Stomach smooth muscle (tissue), 2 donors: ENCODE results near the gene HSPD1.

Experiments
- H3K27ac ChIP-seq: one replicate; pipeline ENCODE4 v1.7.0; 2013; ENCODE audit warnings: mild to moderate bottlenecking, low read length, inconsistent platforms
- H3K27me3 ChIP-seq, 2 donors: one replicate each; pipeline ENCODE4 v1.7.0; 2013; ENCODE audit warnings: low read length in 2 of 2; ENCODE audit not compliant: insufficient read depth in 2 of 2, control insufficient read depth in 1 of 2
- H3K36me3 ChIP-seq, 2 donors: one replicate each; pipeline ENCODE4 v1.7.0; 2013; ENCODE audit warnings: low read length in 2 of 2; ENCODE audit not compliant: control insufficient read depth in 2 of 2, insufficient read depth in 2 of 2
- H3K4me1 ChIP-seq: one replicate; pipeline ENCODE4 v1.7.0; 2013; ENCODE audit warnings: low read length; ENCODE audit not compliant: control insufficient read depth, insufficient read depth
- H3K4me3 ChIP-seq, 2 donors: one replicate each; pipeline ENCODE4 v1.7.0; 2013; ENCODE audit warnings: low read length in 2 of 2
- H3K9ac ChIP-seq, 2 donors: one replicate each; pipeline ENCODE4 v1.7.0; 2013; ENCODE audit warnings: low read length in 2 of 2, mild to moderate bottlenecking in 1 of 2
- H3K9me3 ChIP-seq, 2 donors: one replicate each; pipeline ENCODE4 v1.7.0; 2013; ENCODE audit warnings: low read length in 2 of 2; ENCODE audit not compliant: control insufficient read depth in 2 of 2
- donor health status: healthy.
- donor health status: Pancreatic carcinoma.

HSPD1 gene

GRCh38 chr2:197499594-197500502 is at the start of gene HSPD1, which contains the start of gene HSPE1:
Gene HSPD1, minus strand, starts transcription at chr2:197499840. Its CDS starts 992 bp downstream, at chr2:197498848.
Gene HSPE1, plus strand, starts transcription at chr2:197500379. Its CDS starts 58 bp downstream, at chr2:197500437.
- peak within 1 kb of the TSS; percentile 90 to 91 for H3K9ac ChIP-seq
- H3K4me1 ChIP-seq, result peaks cover 19% of the 10 kb centered on the region
- H3K4me3 ChIP-seq, result peak within 1 kb of the TSS; percentile 88 to 94
- peaks cover 21 to 33% of the 10 kb centered on the region in 2 donors for H3K36me3 ChIP-seq
- H3K27me3 ChIP-seq, result no peaks in the 10 kb centered on the region
- peak within 1 kb of the TSS; percentile 87 for H3K27ac ChIP-seq
- H3K9me3 ChIP-seq, result no peaks in the 10 kb centered on the region

- Histone ChIP-seq H3K9me3 (no peaks in the 10 kb centered on the region), H3K4me1 (no peaks in the 10 kb centered on the region), H3K36me3 (peaks cover 12 to 36% of the 10 kb centered on the region in 2 donors), H3K4me3 (no peak overlapping the region), H3K9ac (no peak overlapping the region), H3K27me3 (no peaks in the 10 kb centered on the region), H3K27ac (no peak overlapping the region)
Measured at GRCh38 chr2:197548582-197548981, 48.9 kb upstream of the HSPD1 start.

- Histone ChIP-seq H3K36me3 (peaks cover 14 to 37% of the 10 kb centered on the region in 2 donors), H3K27me3 (no peaks in the 10 kb centered on the region), H3K27ac (no peak overlapping the region)
Measured at GRCh38 chr2:197547163-197547900, 47.7 kb upstream of the HSPD1 start.

GRCh38 chr2:197543206-197543605 is 43.6 kb upstream of the HSPD1 start:
- peaks cover 10 to 25% of the 10 kb centered on the region in 2 donors for H3K36me3 ChIP-seq

More at GRCh38 chr2:197547163-197547900, 47.7 kb upstream of the HSPD1 start:
- no peak overlapping the region for H3K9ac ChIP-seq
- H3K4me1 ChIP-seq, result no peaks in the 10 kb centered on the region
- no peaks in the 10 kb centered on the region for H3K9me3 ChIP-seq
- no peak overlapping the region for H3K4me3 ChIP-seq

GRCh38 chr2:197539734-197540133 is 40.1 kb upstream of the HSPD1 start:
- Histone ChIP-seq H3K36me3 (peaks cover 14 to 23% of the 10 kb centered on the region in 2 donors), H3K9me3 (no peaks in the 10 kb centered on the region), H3K27me3 (no peaks in the 10 kb centered on the region), H3K27ac (no peak overlapping the region), H3K4me1 (no peaks in the 10 kb centered on the region), H3K4me3 (no peak overlapping the region), H3K9ac (no peak overlapping the region)

More at GRCh38 chr2:197543206-197543605, 43.6 kb upstream of the HSPD1 start:
- H3K27ac ChIP-seq, result no peak overlapping the region
- no peaks in the 10 kb centered on the region for H3K27me3 ChIP-seq
- H3K4me1 ChIP-seq, result no peaks in the 10 kb centered on the region
- no peak overlapping the region for H3K4me3 ChIP-seq
- H3K9me3 ChIP-seq, result no peaks in the 10 kb centered on the region
- H3K9ac ChIP-seq, result no peak overlapping the region

GRCh38 chr2:197538412-197538811 is 38.8 kb upstream of the HSPD1 start:
- Histone ChIP-seq H3K9ac (no peak overlapping the region), H3K36me3 (peaks cover 9 to 21% of the 10 kb centered on the region in 2 donors), H3K27me3 (no peaks in the 10 kb centered on the region), H3K27ac (no peak overlapping the region), H3K4me1 (no peaks in the 10 kb centered on the region), H3K9me3 (no peaks in the 10 kb centered on the region), H3K4me3 (no peak overlapping the region)

- Histone ChIP-seq H3K4me1 (peaks cover 5% of the 10 kb centered on the region), H3K4me3 (peak overlapping the region; percentile 91 to 98), H3K27me3 (no peaks in the 10 kb centered on the region), H3K27ac (no peak overlapping the region), H3K9ac (peak overlapping the region; percentile 95), H3K36me3 (no peaks in the 10 kb centered on the region), H3K9me3 (no peaks in the 10 kb centered on the region)
Measured at GRCh38 chr2:197517150-197517549, 17.5 kb upstream of the HSPD1 start.

- H3K9ac ChIP-seq, result peak overlapping the region; percentile 95
- H3K4me3 ChIP-seq, result peak overlapping the region; percentile 91 to 98
- H3K27me3 ChIP-seq, result no peaks in the 10 kb centered on the region
- no peaks in the 10 kb centered on the region for H3K9me3 ChIP-seq
- no peaks in the 10 kb centered on the region for H3K36me3 ChIP-seq
- H3K4me1 ChIP-seq, result peaks cover 5% of the 10 kb centered on the region
- peak overlapping the region; percentile 93 for H3K27ac ChIP-seq
Measured at GRCh38 chr2:197516393-197516761, 16.7 kb upstream of the HSPD1 start.

- H3K4me3 ChIP-seq, result peak within 1 kb of the TSS; percentile 91 to 98
- peak within 1 kb of the TSS; percentile 93 for H3K27ac ChIP-seq
- H3K9me3 ChIP-seq, result no peaks in the 10 kb centered on the region
- H3K36me3 ChIP-seq, result no peaks in the 10 kb centered on the region
- H3K27me3 ChIP-seq, result no peaks in the 10 kb centered on the region
- peaks cover 5% of the 10 kb centered on the region for H3K4me1 ChIP-seq
- peak within 1 kb of the TSS; percentile 95 for H3K9ac ChIP-seq
Measured at GRCh38 chr2:197515739-197516392, 16.2 kb upstream of the HSPD1 start, which contains the start of gene MOB4. Gene MOB4, plus strand, starts transcription at chr2:197516066. Its CDS starts 21 bp downstream, at chr2:197516087.

- Histone ChIP-seq H3K27me3 (no peaks in the 10 kb centered on the region), H3K27ac (peak overlapping the region; percentile 93), H3K9ac (peak overlapping the region; percentile 95), H3K36me3 (no peaks in the 10 kb centered on the region), H3K4me1 (peaks cover 5% of the 10 kb centered on the region), H3K9me3 (no peaks in the 10 kb centered on the region), H3K4me3 (peak overlapping the region; percentile 91 to 98)
Measured at GRCh38 chr2:197515315-197515738, 15.7 kb upstream of the HSPD1 start.
